T-helper 22 cell (primary cell): Measurements from ENCODE around the gene CYS1.
"Not testable (repeated sequence)": the region's sequence is repeated elsewhere in the genome, so short reads cannot be mapped to it uniquely, and the experiment has no call there.

ENCODE experiments used
- DNase-seq: peaks from one replicate; pipeline ENCODE4 v3.0.0-alpha.2; 2020; ENCODE audit warnings: low read depth

CYS1 gene

GRCh38 chr2:10029875-10030223 is 50.4 kb downstream of the CYS1 start:
- no peak for DNase-seq

GRCh38 chr2:10028988-10029874 is 51.0 kb downstream of the CYS1 start:
- DNase-seq, result no peak

- DNase-seq, result no peak
Measured at GRCh38 chr2:10028407-10028987, 51.7 kb downstream of the CYS1 start.

GRCh38 chr2:10027660-10028330 is 52.4 kb downstream of the CYS1 start:
- no peak for DNase-seq

- DNase-seq, result no peak
Measured at GRCh38 chr2:10026940-10027569, 53.2 kb downstream of the CYS1 start.

GRCh38 chr2:10022966-10023662 is 57.1 kb downstream of the CYS1 start:
- DNase-seq, result no peak

- DNase-seq, result no peak
Measured at GRCh38 chr2:10022445-10022844, 57.8 kb downstream of the CYS1 start.

GRCh38 chr2:10022041-10022421 is 58.2 kb downstream of the CYS1 start:
- no peak for DNase-seq

GRCh38 chr2:10019602-10020400 is 60.4 kb downstream of the CYS1 start:
- no peak for DNase-seq

- DNase-seq, result no peak
Measured at GRCh38 chr2:10019174-10019573, 61.0 kb downstream of the CYS1 start.

GRCh38 chr2:10017313-10017941 is 62.8 kb downstream of the CYS1 start:
- DNase-seq, result no peak

GRCh38 chr2:10016802-10017258 is 63.4 kb downstream of the CYS1 start:
- no peak for DNase-seq

GRCh38 chr2:10016001-10016801 is 64.0 kb downstream of the CYS1 start:
- no peak for DNase-seq

- DNase-seq, result not testable (repeated sequence)
Measured at GRCh38 chr2:10015376-10015989, 64.7 kb downstream of the CYS1 start.

GRCh38 chr2:10014418-10015190 is 65.6 kb downstream of the CYS1 start:
- no peak for DNase-seq

GRCh38 chr2:10013651-10014417 is 66.4 kb downstream of the CYS1 start:
- not testable (repeated sequence) for DNase-seq

- DNase-seq, result no peak
Measured at GRCh38 chr2:10012963-10013461, 67.2 kb downstream of the CYS1 start.
